AG10803 (cell line): ENCODE data around the gene PRDM5.

Experiments used
- DNase-seq: peaks from one replicate; pipeline ENCODE4 v3.0.0; 2010; ENCODE audit warnings: low read depth
- H3K4me3 ChIP-seq: 2 replicates; pipeline ENCODE4 v1.5.1; 2011; ENCODE audit warnings: mild to moderate bottlenecking, low read length, control low read depth
- TF ChIP-seq, protein P1 (sequence below): conservative IDR thresholded peaks from 2 replicates; pipeline ENCODE4 v1.5.1; 2011; ENCODE audit warnings: mild to moderate bottlenecking, low read length, control low read depth, inconsistent platforms

Gene PRDM5

DNA sequence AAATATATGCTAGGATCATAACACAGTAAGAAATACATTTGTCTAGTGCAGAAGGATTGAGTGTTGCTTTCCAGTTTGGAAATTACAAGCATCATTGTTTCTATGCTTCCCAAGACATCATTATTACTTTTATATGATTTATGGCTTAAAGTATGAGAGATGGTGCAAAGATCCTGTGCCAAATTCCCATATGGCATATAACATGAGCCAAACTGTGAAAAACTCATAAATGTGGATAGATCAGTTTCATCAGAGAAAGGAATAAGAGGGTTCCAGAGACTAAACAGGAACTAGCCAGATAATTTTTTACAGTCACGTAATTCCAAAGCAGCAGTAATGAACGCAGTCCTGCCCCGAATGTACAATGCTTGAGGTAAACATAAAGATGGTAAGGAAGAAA lies 126.3 kb downstream of the PRDM5 start:
- TF ChIP-seq, protein P1, sequence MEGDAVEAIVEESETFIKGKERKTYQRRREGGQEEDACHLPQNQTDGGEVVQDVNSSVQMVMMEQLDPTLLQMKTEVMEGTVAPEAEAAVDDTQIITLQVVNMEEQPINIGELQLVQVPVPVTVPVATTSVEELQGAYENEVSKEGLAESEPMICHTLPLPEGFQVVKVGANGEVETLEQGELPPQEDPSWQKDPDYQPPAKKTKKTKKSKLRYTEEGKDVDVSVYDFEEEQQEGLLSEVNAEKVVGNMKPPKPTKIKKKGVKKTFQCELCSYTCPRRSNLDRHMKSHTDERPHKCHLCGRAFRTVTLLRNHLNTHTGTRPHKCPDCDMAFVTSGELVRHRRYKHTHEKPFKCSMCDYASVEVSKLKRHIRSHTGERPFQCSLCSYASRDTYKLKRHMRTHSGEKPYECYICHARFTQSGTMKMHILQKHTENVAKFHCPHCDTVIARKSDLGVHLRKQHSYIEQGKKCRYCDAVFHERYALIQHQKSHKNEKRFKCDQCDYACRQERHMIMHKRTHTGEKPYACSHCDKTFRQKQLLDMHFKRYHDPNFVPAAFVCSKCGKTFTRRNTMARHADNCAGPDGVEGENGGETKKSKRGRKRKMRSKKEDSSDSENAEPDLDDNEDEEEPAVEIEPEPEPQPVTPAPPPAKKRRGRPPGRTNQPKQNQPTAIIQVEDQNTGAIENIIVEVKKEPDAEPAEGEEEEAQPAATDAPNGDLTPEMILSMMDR = no peak
- no peak for DNase-seq
- H3K4me3 ChIP-seq = no peak overlapping the region

- no peak overlapping the region for H3K4me3 ChIP-seq
- TF ChIP-seq, protein P1 = no peak
- no peak for DNase-seq
Observed at GRCh38 chr4:120785202-120785601, 137.3 kb downstream of the PRDM5 start.

DNA sequence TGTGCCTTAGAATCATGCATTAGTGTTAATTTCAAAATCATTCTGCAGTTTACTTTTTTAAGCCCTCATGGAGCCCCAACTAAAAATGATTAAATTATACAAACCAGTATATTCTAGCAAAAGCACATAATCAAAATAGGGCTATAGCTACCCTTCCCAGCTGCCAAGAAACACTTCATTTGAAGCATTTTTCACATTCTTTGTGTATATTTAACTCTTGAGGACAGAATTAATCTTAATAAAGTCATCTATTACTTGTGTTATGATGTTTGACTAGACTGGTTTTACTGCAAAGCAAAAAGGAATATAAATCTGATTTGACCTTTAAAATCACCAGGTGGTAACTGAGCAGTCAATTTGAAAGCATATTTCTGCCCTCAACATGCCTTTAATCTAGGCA lies 145.1 kb downstream of the PRDM5 start:
- no peak overlapping the region for H3K4me3 ChIP-seq
- TF ChIP-seq, protein P1 = no peak
- DNase-seq = no peak

DNA sequence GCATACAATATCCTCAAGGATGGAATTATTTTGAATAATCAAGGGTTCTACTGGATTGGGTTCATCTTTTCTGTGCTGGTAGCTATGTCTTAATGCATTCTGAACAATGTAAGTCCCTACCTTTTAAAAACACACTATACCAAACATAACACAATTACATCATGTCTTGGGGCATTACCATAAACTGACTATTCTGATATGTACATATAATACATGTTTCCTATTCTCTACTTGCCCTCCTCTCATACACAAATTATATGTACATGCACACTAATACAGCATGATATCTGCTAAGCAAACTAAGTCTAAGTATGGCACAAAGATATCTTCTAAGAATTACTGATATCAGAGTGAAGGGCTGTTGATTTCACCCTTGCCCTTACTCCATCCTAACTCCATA lies 147.1 kb downstream of the PRDM5 start:
- no peak overlapping the region for H3K4me3 ChIP-seq
- TF ChIP-seq, protein P1 = no peak
- no peak for DNase-seq

GRCh38 chr4:120773641-120774040 lies 148.9 kb downstream of the PRDM5 start:
- H3K4me3 ChIP-seq = no peak overlapping the region
- no peak for DNase-seq
- TF ChIP-seq, protein P1 = no peak

GRCh38 chr4:120771907-120772306 lies 150.6 kb downstream of the PRDM5 start:
- H3K4me3 ChIP-seq = no peak overlapping the region
- no peak for DNase-seq
- TF ChIP-seq, protein P1 = no peak

DNA sequence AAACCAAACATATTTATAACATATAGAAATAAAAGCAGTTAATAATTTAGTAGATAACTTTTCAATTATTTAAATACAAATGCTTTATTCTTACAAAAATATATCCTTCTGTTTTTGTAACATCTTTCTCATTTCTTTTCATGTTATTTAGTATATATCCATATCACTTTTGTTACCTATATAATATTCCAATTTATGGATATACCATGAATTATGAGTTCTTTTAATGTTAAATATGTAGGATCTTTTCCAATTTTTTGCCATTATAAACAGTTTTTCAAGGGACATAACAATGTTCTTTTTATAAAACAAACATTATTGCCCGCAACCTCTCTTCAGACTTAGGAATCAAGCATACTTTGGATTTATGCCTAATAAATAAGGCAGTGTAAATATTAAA lies 151.6 kb downstream of the PRDM5 start:
- no peak overlapping the region for H3K4me3 ChIP-seq

More for the DNA sequence above, 151.6 kb downstream of the PRDM5 start:
- DNase-seq = no peak
- TF ChIP-seq, protein P1 = no peak
